ENCODE data around the gene DOCK2.

DNA sequence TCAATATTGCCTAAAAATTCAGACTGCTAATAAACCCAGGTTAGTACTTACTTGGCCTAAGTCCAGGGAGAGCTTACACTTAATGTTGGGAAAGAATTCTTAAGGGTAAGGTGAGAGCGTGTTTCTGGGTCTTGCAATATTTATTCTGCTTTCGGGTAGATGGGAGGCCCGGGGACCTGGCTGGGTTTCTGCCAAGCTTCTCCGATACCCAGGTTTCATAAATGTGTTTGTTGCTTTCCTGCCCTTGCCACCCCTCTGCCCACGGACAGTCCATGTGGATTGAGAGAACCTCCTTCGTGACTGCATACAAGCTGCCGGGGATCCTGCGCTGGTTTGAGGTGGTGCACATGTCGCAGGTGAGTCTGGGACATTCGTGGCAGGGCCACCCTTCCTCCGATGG, 420.2 kb downstream of the DOCK2 start:
- TF ChIP-seq, protein P1, sequence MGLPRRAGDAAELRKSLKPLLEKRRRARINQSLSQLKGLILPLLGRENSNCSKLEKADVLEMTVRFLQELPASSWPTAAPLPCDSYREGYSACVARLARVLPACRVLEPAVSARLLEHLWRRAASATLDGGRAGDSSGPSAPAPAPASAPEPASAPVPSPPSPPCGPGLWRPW (IDR thresholded peaks at IDR 0.05) = no peak
- TF ChIP-seq MAZ (IDR thresholded peaks at IDR 0.05; ENCODE audit: borderline replicate concordance, low read depth, low read length) = no peak
- no peak for TF ChIP-seq EP300 (IDR thresholded peaks at IDR 0.05)

Measured in A549 (cell line).